Prostate gland (tissue), 2 donors: Measurements from ENCODE around the gene MBNL2. TPM values are rescaled to one million over a fixed set of nuclear protein-coding genes. Genes with fewer than 3 reads are reported as not detected.

Experiments
- DNase-seq: peaks from one replicate; pipeline ENCODE4 v3.0.0-alpha.2; 2019; ENCODE audit warnings: low spot score
- H3K27ac ChIP-seq, 2 donors: fragments of 200-600 bp; sonication (generic); 2 replicates each; pipeline ENCODE4 v1.5.1; 2017 to 2019
- H3K27me3 ChIP-seq: fragments of 200-600 bp; sonication (generic); replicated peaks from 2 replicates; pipeline ENCODE4 v1.5.1; 2019; ENCODE audit not compliant: insufficient read depth
- H3K36me3 ChIP-seq, 2 donors: fragments of 200-600 bp; sonication (generic); 1 replicate in 1 of 2; 2 replicates in 1 of 2; pipeline versions ENCODE4 v1.5.1 to v1.8.1; 2017 to 2019
- H3K4me1 ChIP-seq: fragments of 200-600 bp; sonication (generic); replicated peaks from 2 replicates; pipeline ENCODE4 v1.5.1; 2019
- H3K4me3 ChIP-seq, 2 donors: fragments of 200-600 bp; sonication (generic); 2 replicates each; pipeline ENCODE4 v1.5.1; 2017 to 2019
- H3K9me3 ChIP-seq: fragments of 200-600 bp; sonication (generic); 2 replicates; pipeline ENCODE4 v1.5.1; 2017
- POLR2A ChIP-seq: fragments of 450-650 bp; IDR thresholded peaks from one replicate; pipeline ENCODE4 v1.6.1; 2016; ENCODE audit warnings: antibody characterized with exemption, mild to moderate bottlenecking
- POLR2AphosphoS5 ChIP-seq: sonication (generic); formaldehyde crosslinking; IDR thresholded peaks from one replicate; pipeline ENCODE4 v1.6.1; 2017; ENCODE audit warnings: antibody characterized with exemption
- WGBS: methylation state at CpG from one replicate; pipeline ENCODE4 v1.1.5; 2018; 5-methylcytosine and 5-hydroxymethylcytosine counted together
- intact Hi-C: fragments of 100-400 bp; cut with DNase I; formaldehyde crosslinking; loops from one replicate; pipeline ENCODE4 v1.14.2; 2022
- total RNA-seq, 2 donors: library from RNA; depleted of rRNA; stranded (reverse); fragments of >200 nt; gene quantifications; one replicate each; pipeline ENCODE4 v1.1.0, GENCODE V29; 2016
- TF ChIP-seq, protein P1 (sequence below), 4 experiments: fragments of 200-600 bp in 2 of 4; fragments of 450-650 bp in 2 of 4; sonication (generic) in 2 of 4; IDR thresholded peaks; 1 replicate in 3 of 4; 2 replicates in 1 of 4; pipeline ENCODE4 v1.5.1; 2016 to 2019; ENCODE audit warnings: antibody characterized with exemption in 4 of 4, mild to moderate bottlenecking in 2 of 4, moderate library complexity in 2 of 4

The MBNL2 gene
- total RNA-seq, 2 donors from 2014 or later: 59.1 to 85.7 TPM

GRCh38 chr13:97261254-97262005 lies 39.3 kb downstream of the MBNL2 start:
- Histone ChIP-seq H3K27ac (no peak overlapping the region), H3K4me3 (no peak overlapping the region), H3K9me3 (no peaks in the 10 kb centered on the region), H3K4me1 (peaks cover 5% of the 10 kb centered on the region), H3K36me3 (no peaks in the 10 kb centered on the region), H3K27me3 (no peaks in the 10 kb centered on the region)
- DNase-seq: no peak
- intact Hi-C loops: loop anchor here (5.0 kb wide), 1 partner anchor 34 kb away; no protein-coding TSS in a partner anchor
- TF ChIP-seq, protein P1, sequence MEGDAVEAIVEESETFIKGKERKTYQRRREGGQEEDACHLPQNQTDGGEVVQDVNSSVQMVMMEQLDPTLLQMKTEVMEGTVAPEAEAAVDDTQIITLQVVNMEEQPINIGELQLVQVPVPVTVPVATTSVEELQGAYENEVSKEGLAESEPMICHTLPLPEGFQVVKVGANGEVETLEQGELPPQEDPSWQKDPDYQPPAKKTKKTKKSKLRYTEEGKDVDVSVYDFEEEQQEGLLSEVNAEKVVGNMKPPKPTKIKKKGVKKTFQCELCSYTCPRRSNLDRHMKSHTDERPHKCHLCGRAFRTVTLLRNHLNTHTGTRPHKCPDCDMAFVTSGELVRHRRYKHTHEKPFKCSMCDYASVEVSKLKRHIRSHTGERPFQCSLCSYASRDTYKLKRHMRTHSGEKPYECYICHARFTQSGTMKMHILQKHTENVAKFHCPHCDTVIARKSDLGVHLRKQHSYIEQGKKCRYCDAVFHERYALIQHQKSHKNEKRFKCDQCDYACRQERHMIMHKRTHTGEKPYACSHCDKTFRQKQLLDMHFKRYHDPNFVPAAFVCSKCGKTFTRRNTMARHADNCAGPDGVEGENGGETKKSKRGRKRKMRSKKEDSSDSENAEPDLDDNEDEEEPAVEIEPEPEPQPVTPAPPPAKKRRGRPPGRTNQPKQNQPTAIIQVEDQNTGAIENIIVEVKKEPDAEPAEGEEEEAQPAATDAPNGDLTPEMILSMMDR (IDR thresholded peaks at IDR 0.05): no peak
- TF ChIP-seq POLR2A (no peak), POLR2AphosphoS5 (no peak)
- WGBS: 64% methylated on average over 9 of the region's 9 CpGs

DNA sequence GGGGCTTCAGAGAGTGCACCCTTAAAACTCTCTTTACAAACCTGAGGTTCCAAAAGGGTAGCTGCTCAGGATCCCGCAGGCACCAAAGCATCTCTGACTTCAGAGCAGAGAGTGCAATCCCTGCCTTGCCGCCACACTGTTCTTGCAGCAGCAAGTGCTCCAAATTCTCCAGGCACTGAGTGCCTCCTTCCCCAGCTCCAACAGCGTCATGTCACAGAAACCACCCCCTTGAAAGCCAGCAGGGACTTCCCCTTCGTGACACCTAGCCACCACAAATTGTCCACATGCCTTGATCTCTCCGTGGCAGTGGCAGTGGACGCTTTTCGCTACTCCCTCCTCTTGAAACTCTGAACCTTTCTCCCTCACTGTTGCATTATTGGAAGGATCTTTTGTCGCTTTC lies 39.9 kb downstream of the MBNL2 start:
- H3K27me3 ChIP-seq: no peaks in the 10 kb centered on the region
- H3K36me3 ChIP-seq: no peaks in the 10 kb centered on the region
- WGBS: 85% methylated on average over 8 of the region's 8 CpGs
- intact Hi-C loops: loop anchor here (5.0 kb wide), 1 partner anchor 35 kb away; no protein-coding TSS in a partner anchor
- DNase-seq: no peak
- H3K9me3 ChIP-seq: no peaks in the 10 kb centered on the region
- no peak for TF ChIP-seq POLR2A
- TF ChIP-seq, protein P1 (IDR thresholded peaks at IDR 0.05): no peak
- no peak for TF ChIP-seq POLR2AphosphoS5
- no peak overlapping the region for H3K4me3 ChIP-seq
- H3K4me1 ChIP-seq: peaks cover 5% of the 10 kb centered on the region
- H3K27ac ChIP-seq: no peak overlapping the region

DNA sequence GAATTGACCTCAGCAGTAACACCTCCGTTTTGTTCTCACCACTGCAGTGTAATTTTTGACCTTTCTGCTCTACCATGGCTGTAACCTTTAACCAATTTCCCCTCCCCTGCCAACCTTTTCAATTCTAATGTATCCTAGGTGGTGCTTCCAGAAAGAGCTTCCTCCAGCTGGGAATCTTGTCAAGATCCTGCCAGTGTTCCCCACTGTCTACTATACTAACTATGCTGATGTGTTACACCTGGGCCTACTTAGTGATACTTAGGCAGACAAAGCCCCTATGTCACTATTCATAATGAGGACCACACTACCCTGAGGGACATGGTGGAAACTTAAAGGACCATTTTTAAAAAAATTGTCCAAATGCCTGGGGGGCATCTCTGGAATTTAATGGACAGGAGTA lies 41.0 kb downstream of the MBNL2 start:
- H3K36me3 ChIP-seq: no peaks in the 10 kb centered on the region
- H3K27ac ChIP-seq: no peak overlapping the region
- TF ChIP-seq, protein P1 (IDR thresholded peaks at IDR 0.05): no peak
- TF ChIP-seq POLR2A (no peak), POLR2AphosphoS5 (no peak)
- no peak for DNase-seq
- intact Hi-C loops: loop anchor here (5.0 kb wide), 1 partner anchor 36 kb away; no protein-coding TSS in a partner anchor
- H3K9me3 ChIP-seq: no peaks in the 10 kb centered on the region
- 96% methylated on average over 1 of the region's 1 CpG for WGBS
- no peaks in the 10 kb centered on the region for H3K4me1 ChIP-seq
- H3K4me3 ChIP-seq: no peak overlapping the region
- no peaks in the 10 kb centered on the region for H3K27me3 ChIP-seq

DNA sequence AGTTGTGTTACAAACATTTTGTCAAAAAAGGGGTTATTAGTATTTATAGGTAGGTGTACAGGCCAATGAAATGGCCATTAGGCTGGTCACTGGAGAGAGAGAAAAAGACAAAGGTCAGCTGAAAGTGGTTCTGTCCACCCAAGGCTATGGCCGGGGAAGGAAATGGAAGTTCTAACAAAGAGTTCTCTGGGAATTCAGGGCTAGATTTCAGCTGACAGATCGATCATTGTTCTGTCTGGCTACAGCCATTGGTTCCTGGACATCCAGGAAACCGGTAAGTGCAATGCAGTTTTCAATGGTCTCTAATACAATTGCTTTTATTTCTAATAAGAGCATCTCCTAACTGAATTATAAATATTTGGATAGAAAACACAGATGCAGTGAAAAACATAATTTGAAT lies 42.5 kb downstream of the MBNL2 start:
- no peaks in the 10 kb centered on the region for H3K4me1 ChIP-seq
- H3K27ac ChIP-seq: no peak overlapping the region
- WGBS: 93% methylated on average over 3 of the region's 3 CpGs
- H3K36me3 ChIP-seq: no peaks in the 10 kb centered on the region
- H3K9me3 ChIP-seq: no peaks in the 10 kb centered on the region
- H3K4me3 ChIP-seq: no peak overlapping the region
- TF ChIP-seq POLR2A (no peak), POLR2AphosphoS5 (no peak)
- TF ChIP-seq, protein P1 (IDR thresholded peaks at IDR 0.05): no peak
- no peak for DNase-seq
- intact Hi-C loops: loop anchor here (5.0 kb wide), 1 partner anchor 37 kb away; no protein-coding TSS in a partner anchor
- H3K27me3 ChIP-seq: no peaks in the 10 kb centered on the region

DNA sequence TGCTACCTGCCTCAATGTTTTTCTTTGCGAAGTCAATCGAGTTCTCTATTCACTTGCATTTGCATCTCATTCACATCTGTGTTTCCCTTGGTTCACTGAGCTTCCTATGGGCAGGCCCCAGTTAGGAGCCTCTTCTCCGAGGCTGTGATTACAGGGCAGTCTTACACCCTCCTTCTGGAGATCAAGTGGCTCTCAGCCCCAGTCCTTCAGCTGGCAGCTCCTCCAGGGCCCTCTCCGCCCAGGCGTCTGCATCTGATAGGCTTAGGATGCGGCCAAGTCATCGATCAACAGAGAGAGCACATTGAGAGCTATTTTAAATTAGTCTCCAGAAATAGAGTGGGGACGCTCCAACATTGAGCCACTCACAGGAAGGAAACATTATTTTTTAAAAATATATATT lies 44.2 kb downstream of the MBNL2 start:
- WGBS: 81% methylated on average over 8 of the region's 8 CpGs
- Histone ChIP-seq H3K4me3 (no peak overlapping the region), H3K9me3 (no peaks in the 10 kb centered on the region), H3K27ac (no peak overlapping the region), H3K27me3 (no peaks in the 10 kb centered on the region), H3K4me1 (no peaks in the 10 kb centered on the region), H3K36me3 (no peaks in the 10 kb centered on the region)
- TF ChIP-seq POLR2AphosphoS5: no peak
- TF ChIP-seq, protein P1 (IDR thresholded peaks at IDR 0.05): no peak
- intact Hi-C loops: no loop called here
- no peak for DNase-seq
